HG02798 (cell line): Measurements from ENCODE around the gene HIPK4.
"Not testable (repeated sequence)": the region's sequence is repeated elsewhere in the genome, so short reads cannot be mapped to it uniquely, and the experiment has no call there.

Experiments used
- ATAC-seq: cut with Tn5 transposase; IDR thresholded peaks from one replicate; pipeline ENCODE4 v1.9.1; 2021; ENCODE audit warnings: mild to moderate bottlenecking; ENCODE audit not compliant: unreplicated experiment, poor library complexity

The HIPK4 gene

GRCh38 chr19:40341601-40342482 is 48.1 kb downstream of the HIPK4 start:
- ATAC-seq, result no peak

GRCh38 chr19:40339018-40339728 is 50.8 kb downstream of the HIPK4 start:
- ATAC-seq, result no peak

- no peak for ATAC-seq
These were observed 52.4 kb downstream of the HIPK4 start for GRCh38 chr19:40337594-40337993.

GRCh38 chr19:40337107-40337506 is 52.9 kb downstream of the HIPK4 start:
- ATAC-seq, result no peak

GRCh38 chr19:40336601-40336900 is 53.4 kb downstream of the HIPK4 start:
- ATAC-seq, result no peak

GRCh38 chr19:40335855-40336600 is 54.0 kb downstream of the HIPK4 start:
- ATAC-seq, result no peak

GRCh38 chr19:40335101-40335500 is 54.9 kb downstream of the HIPK4 start:
- no peak for ATAC-seq

GRCh38 chr19:40333083-40333482 is 56.9 kb downstream of the HIPK4 start:
- ATAC-seq, result not testable (repeated sequence)

GRCh38 chr19:40332669-40333068 is 57.3 kb downstream of the HIPK4 start:
- no peak for ATAC-seq

GRCh38 chr19:40331052-40331451 is 58.9 kb downstream of the HIPK4 start:
- ATAC-seq, result no peak
